SJSA1 (cell line): ENCODE results near the gene DDB1. TPM values are rescaled to one million over a fixed set of nuclear protein-coding genes. Genes with fewer than 3 reads are reported as not detected.

Source experiments
- DNase-seq, 2 experiments: peaks; one replicate each; pipeline ENCODE4 v3.0.0-alpha.2; 2015 to 2020; ENCODE audit warnings: low spot score in 2 of 2, low read depth in 1 of 2
- H3K27ac ChIP-seq: fragments of 250-450 bp; sonication (Bioruptor Pico); 2 replicates; pipeline ENCODE4 v1.5.1; 2020; ENCODE audit warnings: mild to moderate bottlenecking, moderate library complexity
- H3K27me3 ChIP-seq: fragments of 250-450 bp; sonication (Bioruptor Pico); replicated peaks from 2 replicates; pipeline ENCODE4 v1.5.1; 2020; ENCODE audit warnings: mild to moderate bottlenecking, moderate library complexity
- H3K36me3 ChIP-seq: fragments of 250-450 bp; sonication (Bioruptor Pico); 2 replicates; pipeline ENCODE4 v1.5.1; 2020; ENCODE audit warnings: mild to moderate bottlenecking
- H3K4me1 ChIP-seq: fragments of 250-450 bp; sonication (Bioruptor Pico); replicated peaks from 2 replicates; pipeline ENCODE4 v1.6.1; 2021; ENCODE audit warnings: mild to moderate bottlenecking
- H3K4me3 ChIP-seq: fragments of 250-450 bp; sonication (Bioruptor Pico); 2 replicates; pipeline ENCODE4 v1.5.1; 2020; ENCODE audit warnings: mild to moderate bottlenecking
- H3K9me3 ChIP-seq: fragments of 250-450 bp; sonication (Bioruptor Pico); replicated peaks from 2 replicates; pipeline ENCODE4 v1.5.1; 2020; ENCODE audit warnings: mild to moderate bottlenecking
- total RNA-seq: library from RNA; depleted of rRNA; stranded (reverse); fragments of >200 nt; shearing (Covaris generic); gene quantifications from 2 replicates; pipeline ENCODE4 v1.2.3, GENCODE V29; 2014

DDB1 gene
- total RNA-seq, 1 experiment from 2014 or later, result 303 TPM

DNA sequence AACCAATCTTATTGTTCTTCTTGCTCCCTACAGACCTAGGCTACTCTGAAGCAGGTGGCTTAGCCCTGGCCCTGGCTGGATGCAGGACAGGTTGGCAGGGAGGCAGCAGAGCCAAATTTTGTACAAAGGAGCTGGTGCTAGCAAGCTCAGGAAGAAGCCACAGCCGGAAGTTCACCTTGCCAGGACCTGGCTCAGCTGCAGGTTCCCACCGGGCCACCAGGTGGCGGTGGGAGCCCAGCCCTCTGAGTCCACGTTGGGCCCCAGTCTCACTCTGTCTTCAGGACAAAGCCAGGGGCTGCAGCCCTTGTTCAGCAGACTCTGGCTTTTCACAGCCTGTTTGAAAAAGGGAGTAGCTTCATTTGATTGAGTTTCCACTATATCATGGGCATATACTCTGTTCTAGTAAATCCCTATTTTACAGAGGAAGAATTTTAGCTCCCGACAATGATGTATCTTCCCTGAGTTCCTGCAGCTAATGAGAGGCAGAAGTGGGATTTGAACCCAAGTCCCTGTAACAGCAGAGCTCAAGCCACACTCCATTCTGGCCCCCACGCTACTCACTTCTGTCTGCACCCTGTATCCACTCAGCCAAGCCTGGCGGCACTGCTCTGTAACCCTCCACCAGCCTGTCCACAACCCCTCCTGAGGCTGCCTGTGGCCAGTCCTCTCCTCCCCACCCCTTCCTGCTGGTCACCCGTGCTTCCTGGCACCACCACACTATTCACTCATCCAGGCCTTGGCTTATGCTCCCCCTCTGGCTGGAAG lies 3.4 kb upstream of the DDB1 start:
- H3K27ac ChIP-seq, result no peak overlapping the region
- no peak overlapping the region for H3K4me3 ChIP-seq
- H3K27me3 ChIP-seq, result no peaks in the 10 kb centered on the region
- no peaks in the 10 kb centered on the region for H3K9me3 ChIP-seq
- H3K36me3 ChIP-seq, result peaks cover 12% of the 10 kb centered on the region
- DNase-seq, result peak; percentile 78 to 84
- peaks cover 32% of the 10 kb centered on the region for H3K4me1 ChIP-seq

DNA sequence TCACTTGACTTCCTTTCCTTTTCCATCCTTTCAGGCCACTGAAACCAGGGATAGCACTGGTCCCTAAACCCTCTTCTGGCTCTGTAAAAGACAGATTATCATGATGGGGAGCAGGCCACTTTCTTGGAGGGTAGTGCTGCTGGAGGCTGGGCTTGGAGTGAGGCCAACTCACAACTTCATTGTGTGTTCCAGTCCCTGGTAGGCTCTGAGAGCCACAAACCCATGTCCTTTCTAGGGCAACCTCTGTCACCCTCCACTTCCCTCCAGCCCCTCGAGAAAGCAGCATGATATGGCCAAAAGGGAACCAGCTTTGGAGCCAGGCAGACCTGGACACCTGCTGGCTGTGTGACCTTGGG lies 2.4 kb upstream of the DDB1 start:
- Histone ChIP-seq H3K27me3 (no peaks in the 10 kb centered on the region), H3K27ac (no peak overlapping the region), H3K4me3 (no peak overlapping the region), H3K36me3 (peaks cover 19% of the 10 kb centered on the region), H3K9me3 (no peaks in the 10 kb centered on the region), H3K4me1 (peaks cover 25% of the 10 kb centered on the region)
- DNase-seq, result no peak

DNA sequence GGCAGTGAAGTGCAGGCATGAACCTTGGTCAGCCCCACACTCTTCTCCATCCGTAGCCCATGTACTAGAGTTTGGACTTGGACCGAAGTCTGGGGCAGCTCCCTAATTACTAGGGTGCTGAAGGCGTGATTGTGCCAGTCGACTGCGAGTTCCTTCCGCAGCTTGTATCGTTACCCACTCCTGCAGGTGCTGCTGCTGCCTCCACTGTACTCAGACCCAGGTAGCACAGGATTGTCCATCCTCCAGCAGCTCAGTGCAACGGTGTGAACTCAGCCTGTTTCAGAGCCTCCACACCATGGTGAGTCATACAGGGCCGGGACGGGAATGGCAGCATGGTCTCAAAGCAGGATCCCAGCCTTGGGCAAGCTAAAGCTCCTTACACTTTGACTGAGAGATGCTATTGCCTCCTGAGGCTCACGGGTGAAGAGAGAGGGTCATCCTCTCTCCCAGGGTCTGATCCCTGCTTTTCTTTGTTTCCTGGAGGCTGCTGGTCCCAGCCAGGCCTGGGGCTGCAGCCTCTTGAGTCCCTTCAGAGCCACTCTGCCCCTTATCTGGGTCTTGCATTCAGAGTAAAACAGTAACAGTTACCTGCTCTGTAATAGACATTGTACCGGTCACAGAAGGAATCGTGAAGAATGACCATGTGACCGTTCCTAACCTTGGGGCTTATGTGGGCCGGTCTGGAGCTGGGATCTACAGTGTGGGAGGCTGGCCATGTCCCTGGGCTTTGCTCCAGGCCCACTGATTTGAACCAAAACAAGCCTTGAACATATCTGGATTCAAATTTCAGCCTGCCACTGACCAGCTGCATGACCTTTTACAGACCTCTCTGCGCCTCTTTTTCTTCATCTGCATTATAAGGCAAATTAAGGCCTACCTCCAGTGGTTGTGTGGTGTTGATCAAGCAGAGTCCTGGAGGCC lies 1.8 kb upstream of the DDB1 start:
- Histone ChIP-seq H3K9me3 (no peaks in the 10 kb centered on the region), H3K27me3 (no peaks in the 10 kb centered on the region), H3K4me3 (no peak overlapping the region), H3K27ac (no peak overlapping the region), H3K4me1 (peaks cover 25% of the 10 kb centered on the region), H3K36me3 (peaks cover 25% of the 10 kb centered on the region)
- peak in 1 of 2 experiments; percentile 55 for DNase-seq

GRCh38 chr11:61333550-61334433 lies 887 bp upstream of the DDB1 start:
- Histone ChIP-seq H3K4me3 (peak overlapping the region; percentile 80), H3K27ac (peak overlapping the region; percentile 68), H3K36me3 (peaks cover 34% of the 10 kb centered on the region), H3K4me1 (peaks cover 25% of the 10 kb centered on the region), H3K9me3 (no peaks in the 10 kb centered on the region), H3K27me3 (no peaks in the 10 kb centered on the region)
- DNase-seq, result no peak

- no peaks in the 10 kb centered on the region for H3K27me3 ChIP-seq
- peak overlapping the region; percentile 80 for H3K4me3 ChIP-seq
- H3K36me3 ChIP-seq, result peaks cover 49% of the 10 kb centered on the region
- peak overlapping the region; percentile 68 for H3K27ac ChIP-seq
- peaks cover 25% of the 10 kb centered on the region for H3K4me1 ChIP-seq
- H3K9me3 ChIP-seq, result no peaks in the 10 kb centered on the region
- peak; percentile 58 to 60 for DNase-seq
These were observed 566 bp downstream of the DDB1 start for GRCh38 chr11:61332281-61332796.

DNA sequence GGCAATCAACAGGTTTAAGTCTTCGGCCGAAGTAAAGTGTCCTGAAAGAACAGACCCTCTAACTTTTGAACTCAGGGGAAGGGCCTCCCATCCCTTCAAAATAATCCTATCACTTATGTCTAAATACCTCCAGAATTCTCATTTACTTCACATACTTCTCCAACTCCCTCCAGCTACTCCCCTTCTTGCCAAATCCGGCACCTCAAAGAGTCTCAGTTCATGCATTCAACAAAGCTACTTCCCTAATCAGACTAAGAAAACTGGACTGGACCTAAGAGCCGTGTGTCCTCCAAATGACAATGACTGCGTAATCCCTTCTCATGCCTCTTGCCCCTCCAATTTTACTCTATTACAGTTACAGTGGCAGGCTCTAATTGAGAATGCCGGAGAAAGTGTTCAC lies 1.3 kb downstream of the DDB1 start:
- no peak for DNase-seq
- Histone ChIP-seq H3K27ac (no peak overlapping the region), H3K27me3 (no peaks in the 10 kb centered on the region)

DNA sequence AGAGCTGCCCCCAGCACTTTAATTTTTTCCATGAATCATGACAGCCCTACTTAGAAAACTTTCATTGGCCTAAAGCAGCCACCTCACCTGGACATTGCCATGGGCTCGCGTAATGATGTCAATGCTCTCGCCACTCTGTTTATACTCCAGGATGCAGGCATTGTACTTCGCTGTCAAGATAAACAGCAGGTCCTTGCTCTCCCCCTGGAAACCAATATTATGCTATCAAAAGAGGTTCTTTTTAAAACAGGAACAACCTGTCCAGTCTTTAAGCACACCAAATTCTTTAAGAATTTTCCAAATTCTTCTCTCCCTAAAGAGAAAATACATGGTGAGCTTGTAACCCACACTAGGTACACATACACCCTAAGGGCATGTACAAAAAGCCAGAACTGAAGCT lies 3.0 kb downstream of the DDB1 start:
- H3K36me3 ChIP-seq, result peaks cover 74% of the 10 kb centered on the region
- H3K4me3 ChIP-seq, result no peak overlapping the region
- H3K27me3 ChIP-seq, result no peaks in the 10 kb centered on the region
- no peaks in the 10 kb centered on the region for H3K9me3 ChIP-seq
- peaks cover 17% of the 10 kb centered on the region for H3K4me1 ChIP-seq
- no peak for DNase-seq
- H3K27ac ChIP-seq, result no peak overlapping the region

More for the DNA sequence above, 1.3 kb downstream of the DDB1 start:
- peaks cover 56% of the 10 kb centered on the region for H3K36me3 ChIP-seq
- H3K4me1 ChIP-seq, result peaks cover 25% of the 10 kb centered on the region
- H3K9me3 ChIP-seq, result no peaks in the 10 kb centered on the region
- H3K4me3 ChIP-seq, result peak overlapping the region; percentile 80

DNA sequence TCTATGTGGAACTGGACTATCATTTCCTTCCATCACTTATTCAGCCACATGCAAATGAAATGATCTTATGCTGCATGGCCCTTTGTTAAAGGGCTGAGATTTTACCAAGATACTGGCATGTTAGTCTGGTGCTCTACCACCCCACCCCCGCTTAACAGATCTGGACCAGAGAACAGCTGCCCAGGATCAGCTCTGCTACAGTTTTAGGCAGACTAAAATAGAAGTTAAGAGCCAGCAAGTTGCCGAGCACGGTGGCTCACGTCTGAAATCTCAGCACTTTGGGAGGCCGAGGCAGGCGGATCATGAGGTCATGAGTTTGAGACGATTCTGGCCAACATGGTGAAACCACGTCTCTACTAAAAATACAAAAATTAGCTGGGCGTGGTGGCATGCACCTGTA lies 4.6 kb downstream of the DDB1 start:
- Histone ChIP-seq H3K4me3 (no peak overlapping the region), H3K9me3 (no peaks in the 10 kb centered on the region), H3K4me1 (peaks cover 9% of the 10 kb centered on the region), H3K27me3 (no peaks in the 10 kb centered on the region), H3K27ac (no peak overlapping the region), H3K36me3 (peaks cover 89% of the 10 kb centered on the region)
- no peak for DNase-seq

GRCh38 chr11:61327669-61328071 lies 5.2 kb downstream of the DDB1 start:
- no peak overlapping the region for H3K27ac ChIP-seq
- no peaks in the 10 kb centered on the region for H3K27me3 ChIP-seq
- no peak for DNase-seq
- H3K9me3 ChIP-seq, result no peaks in the 10 kb centered on the region
- H3K4me3 ChIP-seq, result no peak overlapping the region
- H3K36me3 ChIP-seq, result peaks cover 93% of the 10 kb centered on the region
- peaks cover 8% of the 10 kb centered on the region for H3K4me1 ChIP-seq

DNA sequence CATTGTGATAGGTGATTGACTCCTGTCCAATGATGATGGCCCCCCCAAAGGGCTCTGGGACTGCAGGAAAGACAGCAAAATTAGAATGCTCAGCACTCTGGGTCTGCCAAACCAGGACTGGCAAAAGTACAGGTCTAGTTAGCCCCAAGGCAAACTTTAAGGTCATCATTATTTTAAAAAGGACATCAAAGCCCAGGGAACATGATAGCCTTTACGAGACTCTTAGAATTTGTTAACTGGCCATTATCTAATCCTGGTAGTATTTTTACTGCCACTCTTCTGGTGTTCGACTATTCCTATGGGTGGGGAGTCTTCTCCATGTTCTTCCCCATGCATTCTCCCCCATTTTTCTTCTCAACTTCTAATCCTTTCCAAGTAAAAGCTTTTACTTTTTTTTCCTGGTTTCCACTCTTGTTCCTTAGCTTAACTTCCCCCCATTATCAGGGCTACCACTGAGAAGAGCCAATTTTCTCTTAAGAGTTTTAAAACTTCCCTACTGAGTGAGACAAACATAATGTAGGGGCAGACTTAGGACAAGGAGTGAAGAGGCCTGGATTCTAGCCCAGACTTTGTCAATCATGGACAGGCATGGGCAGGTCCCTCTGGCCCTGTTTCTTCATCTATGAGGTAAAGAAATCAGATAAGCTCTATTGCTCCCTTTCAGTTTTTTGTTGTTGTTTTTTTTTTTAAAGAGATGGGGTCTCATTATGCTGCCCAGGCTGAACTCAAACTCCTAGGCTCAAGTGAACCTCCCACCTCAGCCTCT lies 7.1 kb downstream of the DDB1 start:
- no peak for DNase-seq
- Histone ChIP-seq H3K9me3 (no peaks in the 10 kb centered on the region), H3K36me3 (peaks cover 97% of the 10 kb centered on the region), H3K27me3 (no peaks in the 10 kb centered on the region), H3K27ac (no peak overlapping the region), H3K4me3 (no peak overlapping the region), H3K4me1 (no peaks in the 10 kb centered on the region)

GRCh38 chr11:61315260-61315659 lies 17.6 kb downstream of the DDB1 start:
- H3K4me3 ChIP-seq, result no peak overlapping the region
- no peak overlapping the region for H3K27ac ChIP-seq
- H3K9me3 ChIP-seq, result no peaks in the 10 kb centered on the region
- H3K27me3 ChIP-seq, result no peaks in the 10 kb centered on the region
- DNase-seq, result no peak
- peaks cover 93% of the 10 kb centered on the region for H3K36me3 ChIP-seq
- no peaks in the 10 kb centered on the region for H3K4me1 ChIP-seq

DNA sequence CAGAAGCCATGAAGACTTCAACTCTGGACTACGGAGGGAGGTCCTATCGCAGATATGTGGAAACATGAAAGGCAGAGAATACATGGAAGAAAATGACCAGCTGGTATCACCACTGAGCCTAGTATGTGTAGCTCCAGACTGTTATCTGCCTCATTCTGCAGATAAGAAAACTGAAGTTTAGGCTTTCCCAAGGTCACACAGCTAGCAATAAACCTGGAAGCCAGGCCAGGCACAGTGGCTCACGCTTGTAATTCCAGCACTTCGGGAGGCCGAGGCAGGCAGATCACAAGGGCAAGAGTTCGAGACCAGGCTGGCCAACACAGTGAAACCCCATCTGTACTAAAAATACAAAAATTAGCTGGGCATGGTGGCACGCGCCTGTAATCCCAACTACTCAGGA lies 22.2 kb downstream of the DDB1 start:
- Histone ChIP-seq H3K36me3 (peaks cover 97% of the 10 kb centered on the region), H3K9me3 (no peaks in the 10 kb centered on the region), H3K27ac (no peak overlapping the region), H3K4me1 (no peaks in the 10 kb centered on the region), H3K4me3 (no peak overlapping the region), H3K27me3 (no peaks in the 10 kb centered on the region)
- DNase-seq, result no peak

DNA sequence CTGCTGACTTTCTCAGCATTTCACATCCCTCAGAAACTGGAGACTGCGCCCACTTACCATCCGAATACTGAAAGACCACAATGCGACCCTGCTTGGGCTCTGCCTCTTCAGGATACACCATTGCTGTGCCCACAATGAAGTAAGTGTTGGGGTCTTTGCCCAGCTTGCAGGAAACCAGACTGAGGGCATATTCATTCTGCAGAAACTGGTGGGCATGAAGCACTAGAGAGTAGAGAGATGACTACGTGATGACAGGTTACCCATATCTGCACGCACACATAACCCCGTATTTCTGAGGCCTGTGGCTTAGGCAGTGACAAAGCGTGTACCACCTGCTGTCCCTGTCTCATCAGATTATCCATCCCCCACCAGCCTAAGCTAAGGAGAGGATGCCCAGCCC lies 23.2 kb downstream of the DDB1 start:
- H3K4me1 ChIP-seq, result no peaks in the 10 kb centered on the region
- no peak overlapping the region for H3K4me3 ChIP-seq
- H3K9me3 ChIP-seq, result no peaks in the 10 kb centered on the region
- DNase-seq, result no peak
- peaks cover 97% of the 10 kb centered on the region for H3K36me3 ChIP-seq
- no peaks in the 10 kb centered on the region for H3K27me3 ChIP-seq
- H3K27ac ChIP-seq, result no peak overlapping the region
